Activated gamma-delta T cell (primary cell): Measurements from ENCODE around the gene XYLT2.
A peak's percentile ranks its signal among the peaks of the same experiment; 100 is the strongest.
"Not testable (repeated sequence)": the region's sequence is repeated elsewhere in the genome, so short reads cannot be mapped to it uniquely, and the experiment has no call there.

Experiments
- DNase-seq: peaks from one replicate; lab custom pipeline; 2025; lab: John Stamatoyannopoulos, UW
- total RNA-seq, 2 donors: gene quantifications; one replicate each; lab custom pipeline; 2026; lab: John Stamatoyannopoulos, UW

The XYLT2 gene
- 48.0 to 54.5 reads per million in 2 donors for total RNA-seq

GRCh38 chr17:50345432-50346312, at the start of gene XYLT2:
Gene XYLT2, plus strand, starts transcription at chr17:50346126. Its CDS starts 15 bp downstream, at chr17:50346141.
- peak; percentile 89 for DNase-seq

- peak; percentile 15 for DNase-seq
Measured at GRCh38 chr17:50297407-50297865, 48.5 kb upstream of the XYLT2 start.

DNA sequence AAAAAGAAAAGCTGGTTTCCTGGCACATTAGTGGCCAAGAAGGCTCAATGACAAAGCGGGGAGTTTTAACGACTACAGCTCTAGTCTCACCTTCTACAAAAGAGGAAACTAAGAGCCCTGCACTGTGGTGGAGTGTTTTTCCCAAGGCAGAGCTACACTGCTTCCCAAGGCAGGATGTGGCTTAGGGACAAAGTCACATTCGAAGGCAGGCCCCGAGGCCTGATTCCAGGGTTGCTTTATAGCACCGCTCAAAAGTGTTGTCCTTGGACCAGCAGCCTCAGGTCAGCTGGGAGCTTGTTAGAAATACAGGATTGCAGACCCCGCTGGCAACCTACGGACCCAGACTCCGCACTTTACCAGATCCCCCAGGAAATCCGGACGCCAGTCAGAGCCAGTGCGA, 47.9 kb upstream of the XYLT2 start:
- no peak for DNase-seq

DNA sequence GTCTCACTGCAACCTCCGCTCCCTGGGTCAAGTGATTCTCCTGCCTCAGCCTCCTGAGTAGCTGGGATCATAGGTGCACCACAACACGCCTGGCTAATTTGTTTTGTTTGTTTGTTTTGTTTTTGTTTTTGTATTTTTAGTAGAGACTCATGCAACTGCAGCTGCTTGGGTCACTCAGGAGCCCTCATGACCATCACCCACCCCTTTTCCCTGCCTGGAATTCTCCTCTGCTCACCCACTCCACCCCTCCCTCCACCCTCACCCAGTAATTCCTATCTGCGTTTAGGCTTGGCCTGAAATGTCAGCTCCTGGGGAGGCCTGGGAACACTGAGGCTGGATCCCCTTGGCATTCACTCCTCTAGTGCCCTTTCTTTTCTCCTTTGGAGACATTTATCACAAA, 46.1 kb upstream of the XYLT2 start:
- DNase-seq = no peak

DNA sequence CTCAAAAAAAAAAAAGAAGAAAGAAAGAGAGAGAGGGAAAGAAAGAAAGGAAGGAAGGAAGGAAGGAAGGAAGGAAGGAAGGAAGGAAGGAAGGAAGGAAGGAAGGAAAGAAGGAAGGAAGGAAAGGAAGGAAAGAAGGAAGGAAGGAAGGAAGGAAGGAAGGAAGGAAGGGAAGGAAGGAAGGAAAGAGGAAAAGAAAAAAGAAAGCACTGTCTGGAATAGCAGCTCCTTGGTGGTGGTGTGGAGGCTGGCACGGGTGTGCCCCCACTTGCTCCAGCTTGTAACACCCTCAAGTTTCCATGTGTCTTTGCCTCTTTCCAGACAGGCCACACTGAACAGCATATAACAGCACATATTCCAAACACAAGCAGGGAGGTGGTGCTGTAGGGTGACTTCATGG, 45.1 kb upstream of the XYLT2 start:
- not testable (repeated sequence) for DNase-seq

- no peak for DNase-seq
Measured at GRCh38 chr17:50301891-50302584, 43.9 kb upstream of the XYLT2 start.

GRCh38 chr17:50303051-50303450, 42.9 kb upstream of the XYLT2 start:
- DNase-seq = no peak

DNA sequence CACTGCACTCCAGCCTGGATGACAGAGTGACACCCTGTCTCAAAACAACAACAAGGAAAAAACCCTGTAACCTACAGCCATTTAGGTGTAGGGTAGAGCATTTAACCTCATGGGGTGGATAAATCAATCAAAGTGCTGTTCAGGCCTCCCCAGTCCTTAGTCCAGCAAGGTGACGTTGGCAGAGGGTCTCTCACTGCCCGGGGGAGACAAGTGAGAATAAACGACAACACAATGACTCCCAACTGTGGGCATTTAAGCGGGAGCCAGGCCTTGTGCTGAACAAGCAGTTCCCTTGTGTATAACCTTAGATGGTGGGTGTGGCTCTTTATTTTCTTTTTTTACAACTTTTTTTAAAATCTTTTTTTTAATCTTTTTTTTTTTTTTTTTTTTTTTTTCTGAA, 42.3 kb upstream of the XYLT2 start:
- no peak for DNase-seq

DNA sequence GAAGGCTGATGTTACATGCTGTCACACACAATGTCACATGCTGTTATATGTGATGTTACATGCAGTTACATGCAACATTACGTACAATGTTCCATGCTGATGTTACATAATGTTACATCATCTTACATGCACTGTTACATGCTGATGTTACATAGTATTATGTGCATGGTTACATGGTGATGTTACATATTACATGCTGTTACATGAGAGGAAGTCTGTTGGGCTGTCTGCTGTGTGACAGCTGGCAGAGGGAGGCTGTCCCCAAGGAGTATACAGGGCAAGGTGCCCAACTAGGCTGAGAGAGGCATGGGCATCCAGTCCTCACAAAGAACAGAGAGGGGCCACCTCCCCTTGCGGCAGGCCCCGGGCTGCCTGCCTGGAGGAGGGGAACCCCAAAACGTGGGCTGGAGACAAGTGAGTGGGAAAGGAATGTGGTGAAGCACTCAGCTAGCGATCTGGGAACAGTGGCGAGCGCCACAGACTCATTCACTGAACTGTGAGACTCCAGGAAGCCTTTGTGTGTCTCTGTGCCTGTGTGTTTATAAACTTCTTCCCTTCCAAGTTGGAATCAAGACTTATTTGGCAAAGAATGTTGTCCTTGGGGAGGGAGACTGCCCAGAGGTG, 41.0 kb upstream of the XYLT2 start:
- no peak for DNase-seq

DNA sequence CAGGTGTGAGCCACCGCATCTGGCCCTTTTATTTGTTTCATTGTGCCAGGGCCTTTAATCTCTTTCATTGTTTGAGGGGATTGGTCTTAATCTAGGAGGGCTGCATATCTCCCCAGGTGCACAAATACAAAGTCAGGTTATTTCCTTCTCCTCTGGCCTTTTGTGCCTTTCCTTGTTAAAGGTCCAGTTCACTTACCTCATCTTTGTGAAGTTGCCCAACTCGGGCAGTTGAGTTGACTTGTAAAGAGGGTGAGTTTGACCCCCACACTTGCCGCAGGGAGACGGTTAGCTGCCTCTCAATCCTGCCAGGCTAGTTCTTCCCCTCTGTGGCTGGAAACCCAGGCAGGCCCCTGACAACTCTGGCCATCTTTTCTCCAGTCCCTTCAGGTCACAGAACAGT, 38.3 kb upstream of the XYLT2 start:
- no peak for DNase-seq

- no peak for DNase-seq
Measured at GRCh38 chr17:50308666-50309065, 37.3 kb upstream of the XYLT2 start.

GRCh38 chr17:50310455-50311111, 35.3 kb upstream of the XYLT2 start:
- no peak for DNase-seq

GRCh38 chr17:50311112-50311460, 34.8 kb upstream of the XYLT2 start:
- no peak for DNase-seq

- no peak for DNase-seq
Measured at GRCh38 chr17:50311483-50311882, 34.4 kb upstream of the XYLT2 start.

- DNase-seq = no peak
Measured at GRCh38 chr17:50312308-50312707, 33.6 kb upstream of the XYLT2 start.

GRCh38 chr17:50314456-50315011, 31.4 kb upstream of the XYLT2 start:
- DNase-seq = no peak

DNA sequence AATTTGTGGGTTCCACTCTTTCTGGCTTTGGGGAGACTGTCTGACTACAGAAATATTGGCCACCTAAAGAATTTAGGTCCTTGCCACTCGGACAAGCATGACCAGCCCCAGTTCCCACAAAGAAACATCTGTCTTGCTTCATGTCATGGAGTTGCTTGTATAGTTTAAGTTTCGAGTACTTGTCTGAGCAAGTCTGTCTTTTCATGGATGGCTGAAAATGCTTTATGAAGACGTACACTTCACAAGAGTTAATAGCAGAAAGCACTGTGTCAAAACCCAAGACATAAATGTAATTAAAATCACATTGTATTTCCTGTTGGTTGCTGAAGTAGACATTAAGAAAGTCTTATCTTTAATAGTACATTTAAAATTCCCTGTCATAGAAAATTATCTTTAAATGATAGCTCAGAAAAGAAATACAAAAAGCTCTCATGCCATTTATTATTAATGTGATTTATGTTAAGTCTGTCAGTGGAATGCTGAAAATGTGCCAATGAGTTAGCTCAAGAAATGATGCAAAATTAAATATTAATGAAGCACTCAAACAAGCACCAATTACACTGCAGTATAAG, 29.8 kb upstream of the XYLT2 start:
- DNase-seq = no peak

DNA sequence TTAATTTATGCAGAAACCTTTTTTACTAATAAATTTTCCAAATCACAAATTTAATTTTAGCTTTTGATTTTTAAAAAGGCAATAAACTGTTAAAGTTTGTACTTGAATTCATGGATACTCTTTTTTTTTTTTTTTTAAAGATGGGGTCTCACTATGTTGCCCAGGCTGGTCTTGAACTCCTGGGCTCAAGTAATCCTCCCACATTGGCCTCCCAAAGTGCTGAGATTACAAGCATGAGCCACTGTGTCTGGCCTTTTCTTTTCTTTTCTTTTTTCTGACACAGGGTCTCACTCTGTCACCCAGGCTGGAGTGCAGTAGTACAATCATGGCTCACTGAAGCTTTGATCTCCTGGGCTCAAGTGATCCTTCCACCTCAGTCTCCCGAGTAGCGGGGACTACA, 29.3 kb upstream of the XYLT2 start:
- not testable (repeated sequence) for DNase-seq

DNA sequence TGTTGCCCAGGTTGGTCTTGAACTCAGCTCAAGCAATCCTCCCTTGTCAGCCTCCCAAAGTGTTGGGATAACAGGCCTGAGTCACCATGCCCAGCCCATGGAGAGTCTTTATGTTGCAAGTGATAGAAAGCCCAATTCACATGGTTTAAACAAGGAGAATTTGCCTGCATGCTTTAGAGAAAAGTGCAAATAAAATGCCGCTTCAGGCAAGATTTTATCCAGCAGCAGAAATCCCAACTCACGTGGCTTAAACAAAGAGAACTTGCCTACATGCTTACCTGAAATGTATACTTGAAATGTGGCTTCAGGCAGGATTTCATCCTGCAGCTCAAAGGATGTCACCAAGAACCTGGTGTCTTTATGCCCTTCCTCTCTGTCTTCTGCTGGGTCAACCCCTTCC, 28.8 kb upstream of the XYLT2 start:
- DNase-seq = no peak

- no peak for DNase-seq
Measured at GRCh38 chr17:50318501-50319285, 27.2 kb upstream of the XYLT2 start.
